Lower leg skin (tissue), 3 donors: ENCODE data around the gene MPZL1.

Experiments used
- CTCF ChIP-seq, 3 donors: fragments of 450-650 bp; IDR thresholded peaks; one replicate each; pipeline ENCODE4 v1.5.1; 2016; ENCODE audit warnings: antibody characterized with exemption in 3 of 3, mild to moderate bottlenecking in 3 of 3, moderate library complexity in 2 of 3
- POLR2A ChIP-seq, 2 donors: fragments of 450-650 bp; IDR thresholded peaks; one replicate each; pipeline ENCODE4 v1.6.1; 2016 to 2017; ENCODE audit warnings: antibody characterized with exemption in 2 of 2, mild to moderate bottlenecking in 1 of 2, moderate library complexity in 1 of 2

DNA sequence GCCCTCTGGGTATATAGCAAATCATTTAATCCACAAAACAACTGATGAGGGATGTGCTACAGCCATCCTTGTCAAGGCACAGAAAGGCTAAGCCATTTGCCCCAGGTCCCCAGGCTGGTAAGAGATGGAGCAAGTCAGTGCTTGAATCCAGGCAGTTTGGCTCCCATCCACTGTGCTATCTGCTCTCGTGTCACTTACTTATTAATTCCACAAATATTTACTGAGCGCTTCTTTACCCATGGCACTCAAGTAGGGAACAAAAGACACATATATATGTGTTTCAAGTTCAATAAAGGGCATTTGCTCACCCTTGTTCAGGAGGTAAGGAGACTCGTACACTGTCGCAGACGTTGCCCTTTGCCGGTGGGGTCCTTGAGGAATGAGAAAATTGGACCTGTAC is 38.6 kb upstream of the MPZL1 start:
- no peak for TF ChIP-seq CTCF (IDR thresholded peaks at IDR 0.05)
- no peak for TF ChIP-seq POLR2A (IDR thresholded peaks at IDR 0.05)
